HepG2 (cell line): ENCODE results near the gene NELFCD. TPM values are rescaled to one million over a fixed set of nuclear protein-coding genes. Genes with fewer than 3 reads are reported as not detected.

Experiments used
- DR1 ChIP-seq: sonication (generic); formaldehyde crosslinking; IDR thresholded peaks from 2 replicates; pipeline ENCODE4 v1.8.0; 2021; ENCODE audit warnings: mild to moderate bottlenecking, missing genetic modification reagents, inconsistent platforms
- ERF ChIP-seq: IDR thresholded peaks from 2 replicates; pipeline ENCODE4 v1.6.1; 2018; ENCODE audit warnings: missing biosample characterization, missing genetic modification reagents
- FOXP1 ChIP-seq, 2 experiments: fragments of 450-650 bp in 1 of 2; IDR thresholded peaks; 2 replicates each; pipeline ENCODE4 v1.6.1; 2017 to 2018; ENCODE audit warnings: antibody characterized with exemption in 1 of 2
- HNRNPH1 ChIP-seq: fragments of 200-400 bp; formaldehyde crosslinking; optimal IDR thresholded peaks from 2 replicates; pipeline ENCODE3; 2017; ENCODE audit warnings: mild to moderate bottlenecking, low read depth, low read length
- HOXA3 ChIP-seq: sonication (generic); formaldehyde crosslinking; IDR thresholded peaks from 2 replicates; pipeline ENCODE4 v1.5.0; 2020; ENCODE audit warnings: missing genetic modification reagents
- KAT2B ChIP-seq: fragments of 150-350 bp; IDR thresholded peaks from 2 replicates; pipeline ENCODE4 v1.6.1; 2014; ENCODE audit warnings: low read depth, low read length, borderline replicate concordance
- KDM5B ChIP-seq: sonication (generic); formaldehyde crosslinking; IDR thresholded peaks from 2 replicates; pipeline ENCODE4 v1.4.0; 2020; ENCODE audit warnings: missing genetic modification reagents, mild to moderate bottlenecking, borderline replicate concordance
- MTA1 ChIP-seq: sonication (generic); formaldehyde crosslinking; IDR thresholded peaks from 2 replicates; pipeline ENCODE4 v1.4.0; 2020; ENCODE audit warnings: missing genetic modification reagents, mild to moderate bottlenecking, borderline replicate concordance
- MTA3 ChIP-seq: sonication (generic); formaldehyde crosslinking; IDR thresholded peaks from 2 replicates; pipeline ENCODE4 v1.4.0; 2020; ENCODE audit warnings: missing genetic modification reagents
- NONO ChIP-seq, 2 experiments: fragments of 450-650 bp in 1 of 2; sonication (generic) in 1 of 2; formaldehyde crosslinking in 1 of 2; IDR thresholded peaks in 1 of 2; conservative IDR thresholded peaks in 1 of 2; 2 replicates each; pipeline versions ENCODE4 v1.6.1 to v1.8.0; 2017 to 2022; ENCODE audit warnings: mild to moderate bottlenecking in 1 of 2, missing genetic modification reagents in 1 of 2, moderate library complexity in 1 of 2
- NR2F2 ChIP-seq: IDR thresholded peaks from 2 replicates; pipeline ENCODE4 v1.6.1; 2012; ENCODE audit warnings: low read depth, inconsistent platforms, borderline replicate concordance
- PHB2 ChIP-seq: fragments of 450-650 bp; IDR thresholded peaks from 2 replicates; pipeline ENCODE4 v1.6.1; 2018; ENCODE audit not compliant: partially characterized antibody
- PHF8 ChIP-seq: sonication (generic); formaldehyde crosslinking; IDR thresholded peaks from 2 replicates; pipeline ENCODE4 v1.5.0; 2020; ENCODE audit warnings: missing genetic modification reagents
- SMYD3 ChIP-seq: sonication (generic); formaldehyde crosslinking; IDR thresholded peaks from 2 replicates; pipeline ENCODE4 v1.8.1; 2023; ENCODE audit warnings: mild to moderate bottlenecking, missing genetic modification reagents
- SYNCRIP ChIP-seq: fragments of 200-400 bp; formaldehyde crosslinking; IDR thresholded peaks from 2 replicates; pipeline ENCODE4 v1.6.1; 2018; ENCODE audit warnings: mild to moderate bottlenecking, low read depth, low read length; ENCODE audit not compliant: insufficient read depth
- TMF1 ChIP-seq: sonication (generic); formaldehyde crosslinking; IDR thresholded peaks from 2 replicates; pipeline ENCODE4 v1.8.1; 2022; ENCODE audit warnings: low read depth, missing genetic modification reagents
- ZFY ChIP-seq: sonication (generic); formaldehyde crosslinking; IDR thresholded peaks from 2 replicates; pipeline ENCODE4 v1.4.0; 2020; ENCODE audit warnings: missing genetic modification reagents
- ZNF33B ChIP-seq: sonication (generic); formaldehyde crosslinking; IDR thresholded peaks from 2 replicates; pipeline ENCODE4 v1.5.1; 2020; ENCODE audit warnings: mild to moderate bottlenecking, missing genetic modification reagents
- ZNF350 ChIP-seq: sonication (generic); formaldehyde crosslinking; IDR thresholded peaks from 2 replicates; pipeline ENCODE4 v1.4.0; 2020; ENCODE audit warnings: mild to moderate bottlenecking, low read depth, missing genetic modification reagents, borderline replicate concordance
- polyA plus RNA-seq, 8 experiments: library from polyadenylated mRNA; depleted of rRNA in 3 of 8; stranded (reverse) in 7 of 8; unstranded in 1 of 8; fragments of >200 nt; fragmentation: Illumina TruSeq in 4 of 8; extraction: Trizol in 4 of 8; gene quantifications; 2 replicates each; pipeline versions ENCODE4 v1.2.1 to v1.2.3, GENCODE V29; 2011 to 2016; ENCODE audit warnings: low read depth in 4 of 8, missing spikeins in 1 of 8, mixed read lengths in 1 of 8; ENCODE audit not compliant: insufficient read depth in 1 of 8
- total RNA-seq, 5 experiments: library from RNA; depleted of rRNA; stranded (reverse); fragments of >200 nt; fragmentation: Illumina TruSeq; extraction: Trizol; gene quantifications; 2 replicates each; pipeline ENCODE4 v1.2.3, GENCODE V29; 2016; ENCODE audit warnings: low read depth in 1 of 5
- TF ChIP-seq, protein P1 (sequence below), 2 experiments: sonication (generic) in 1 of 2; formaldehyde crosslinking in 1 of 2; IDR thresholded peaks; 2 replicates each; pipeline versions ENCODE4 v1.4.0 to v1.6.1; 2016 to 2020; ENCODE audit warnings: borderline replicate concordance in 1 of 2, low read depth in 1 of 2, mild to moderate bottlenecking in 1 of 2, missing genetic modification reagents in 1 of 2
- TF ChIP-seq, protein P2 (sequence below): sonication (generic); formaldehyde crosslinking; IDR thresholded peaks from 2 replicates; pipeline ENCODE4 v1.5.0; 2020; ENCODE audit warnings: missing genetic modification reagents
- TF ChIP-seq, protein P3 (sequence below): sonication (generic); formaldehyde crosslinking; conservative IDR thresholded peaks from 2 replicates; pipeline ENCODE4 v1.8.0; 2022; ENCODE audit warnings: missing genetic modification reagents
- TF ChIP-seq, protein P4 (sequence below): sonication (generic); formaldehyde crosslinking; IDR thresholded peaks from 2 replicates; pipeline ENCODE4 v1.4.0; 2020; ENCODE audit warnings: mild to moderate bottlenecking, missing genetic modification reagents

The NELFCD gene
- total and polyA plus RNA-seq, 2 of the 13 experiments (the other 11 are each of a cell fraction or from before 2014, with no cell fraction given), result 159 to 203 TPM

DNA sequence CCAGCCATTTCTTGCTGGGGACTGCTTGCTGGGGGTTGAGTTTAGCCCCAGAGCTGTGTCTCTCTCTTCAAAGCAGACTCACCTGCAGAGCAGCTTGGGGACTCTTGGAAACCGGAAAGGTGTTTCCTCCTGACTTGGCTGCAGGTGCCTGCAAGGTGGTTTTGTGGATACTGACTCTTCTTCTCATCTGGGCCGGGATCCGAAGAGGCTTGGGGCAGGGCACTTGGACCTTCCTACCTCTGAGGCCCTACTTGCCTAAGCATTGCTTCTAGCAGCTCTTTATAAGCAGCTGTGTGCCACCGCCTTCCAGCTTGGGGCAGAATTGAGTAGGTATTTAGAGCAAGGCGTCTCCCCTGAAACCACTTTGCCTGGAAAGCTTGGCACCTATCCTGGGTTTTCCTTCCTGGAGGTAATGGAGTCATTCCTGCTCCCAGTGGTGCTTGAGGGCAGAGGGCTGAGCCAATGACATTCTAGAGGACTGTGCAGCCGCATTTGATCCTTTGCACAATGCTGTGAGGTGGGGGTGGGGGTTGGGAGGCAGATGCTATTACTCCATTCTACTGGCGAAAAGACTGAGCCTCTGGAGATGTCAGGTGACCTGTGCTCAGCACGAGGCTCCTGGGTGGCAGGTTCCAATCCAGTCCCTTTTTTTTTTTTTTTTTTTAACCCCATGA, 29.4 kb downstream of the NELFCD start (continued):
- TF ChIP-seq, protein P1, sequence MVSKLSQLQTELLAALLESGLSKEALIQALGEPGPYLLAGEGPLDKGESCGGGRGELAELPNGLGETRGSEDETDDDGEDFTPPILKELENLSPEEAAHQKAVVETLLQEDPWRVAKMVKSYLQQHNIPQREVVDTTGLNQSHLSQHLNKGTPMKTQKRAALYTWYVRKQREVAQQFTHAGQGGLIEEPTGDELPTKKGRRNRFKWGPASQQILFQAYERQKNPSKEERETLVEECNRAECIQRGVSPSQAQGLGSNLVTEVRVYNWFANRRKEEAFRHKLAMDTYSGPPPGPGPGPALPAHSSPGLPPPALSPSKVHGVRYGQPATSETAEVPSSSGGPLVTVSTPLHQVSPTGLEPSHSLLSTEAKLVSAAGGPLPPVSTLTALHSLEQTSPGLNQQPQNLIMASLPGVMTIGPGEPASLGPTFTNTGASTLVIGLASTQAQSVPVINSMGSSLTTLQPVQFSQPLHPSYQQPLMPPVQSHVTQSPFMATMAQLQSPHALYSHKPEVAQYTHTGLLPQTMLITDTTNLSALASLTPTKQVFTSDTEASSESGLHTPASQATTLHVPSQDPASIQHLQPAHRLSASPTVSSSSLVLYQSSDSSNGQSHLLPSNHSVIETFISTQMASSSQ (IDR thresholded peaks at IDR 0.05; ENCODE audit: low read depth), result no peak
- TF ChIP-seq, protein P1 (CRISPR knock-in tag; IDR thresholded peaks at IDR 0.05; ENCODE audit: borderline replicate concordance), result no peak
- TF ChIP-seq MTA1 (CRISPR knock-in tag), result 0 out of 2 replicates have a peak, but pooled peaks have one; percentile 5
- no peak for TF ChIP-seq NONO (IDR thresholded peaks at IDR 0.05)
- TF ChIP-seq NONO (CRISPR knock-in tag; conservative IDR thresholded peaks at IDR 0.05), result 0 out of 2 replicates have a peak, but pooled peaks have one; percentile 49
- no peak; the same call in 1 of the 2 replicates for TF ChIP-seq HOXA3 (CRISPR knock-in tag)
- TF ChIP-seq, protein P2, sequence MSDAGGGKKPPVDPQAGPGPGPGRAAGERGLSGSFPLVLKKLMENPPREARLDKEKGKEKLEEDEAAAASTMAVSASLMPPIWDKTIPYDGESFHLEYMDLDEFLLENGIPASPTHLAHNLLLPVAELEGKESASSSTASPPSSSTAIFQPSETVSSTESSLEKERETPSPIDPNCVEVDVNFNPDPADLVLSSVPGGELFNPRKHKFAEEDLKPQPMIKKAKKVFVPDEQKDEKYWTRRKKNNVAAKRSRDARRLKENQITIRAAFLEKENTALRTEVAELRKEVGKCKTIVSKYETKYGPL (CRISPR knock-in tag), result no peak
- 0 out of 2 replicates have a peak, but pooled peaks have one; percentile 21 for TF ChIP-seq PHF8 (CRISPR knock-in tag)
- TF ChIP-seq HNRNPH1, result no peak
- no peak for TF ChIP-seq ZNF33B (CRISPR knock-in tag)
- 0 out of 2 replicates have a peak, but pooled peaks have one; percentile 11 for TF ChIP-seq ERF (CRISPR knock-in tag)
- no peak for TF ChIP-seq DR1
- TF ChIP-seq, protein P3, sequence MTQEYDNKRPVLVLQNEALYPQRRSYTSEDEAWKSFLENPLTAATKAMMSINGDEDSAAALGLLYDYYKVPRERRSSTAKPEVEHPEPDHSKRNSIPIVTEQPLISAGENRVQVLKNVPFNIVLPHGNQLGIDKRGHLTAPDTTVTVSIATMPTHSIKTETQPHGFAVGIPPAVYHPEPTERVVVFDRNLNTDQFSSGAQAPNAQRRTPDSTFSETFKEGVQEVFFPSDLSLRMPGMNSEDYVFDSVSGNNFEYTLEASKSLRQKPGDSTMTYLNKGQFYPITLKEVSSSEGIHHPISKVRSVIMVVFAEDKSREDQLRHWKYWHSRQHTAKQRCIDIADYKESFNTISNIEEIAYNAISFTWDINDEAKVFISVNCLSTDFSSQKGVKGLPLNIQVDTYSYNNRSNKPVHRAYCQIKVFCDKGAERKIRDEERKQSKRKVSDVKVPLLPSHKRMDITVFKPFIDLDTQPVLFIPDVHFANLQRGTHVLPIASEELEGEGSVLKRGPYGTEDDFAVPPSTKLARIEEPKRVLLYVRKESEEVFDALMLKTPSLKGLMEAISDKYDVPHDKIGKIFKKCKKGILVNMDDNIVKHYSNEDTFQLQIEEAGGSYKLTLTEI, result no peak
- TF ChIP-seq FOXP1 (IDR thresholded peaks at IDR 0.05), result no peak
- no peak for TF ChIP-seq FOXP1 (CRISPR knock-in tag; IDR thresholded peaks at IDR 0.05)
- TF ChIP-seq, protein P4, sequence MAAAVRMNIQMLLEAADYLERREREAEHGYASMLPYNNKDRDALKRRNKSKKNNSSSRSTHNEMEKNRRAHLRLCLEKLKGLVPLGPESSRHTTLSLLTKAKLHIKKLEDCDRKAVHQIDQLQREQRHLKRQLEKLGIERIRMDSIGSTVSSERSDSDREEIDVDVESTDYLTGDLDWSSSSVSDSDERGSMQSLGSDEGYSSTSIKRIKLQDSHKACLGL (CRISPR knock-in tag), result no peak
- TF ChIP-seq ZNF350 (CRISPR knock-in tag), result 0 out of 2 replicates have a peak, but pooled peaks have one; percentile 12
- no peak for TF ChIP-seq KDM5B (CRISPR knock-in tag)
- TF ChIP-seq SMYD3 (CRISPR knock-in tag), result peak; percentile 45; the same call in 1 of the 2 replicates
- TF ChIP-seq ZFY, result no peak; the same call in 1 of the 2 replicates
- TF ChIP-seq MTA3 (CRISPR knock-in tag), result no peak
- no peak for TF ChIP-seq SYNCRIP
- TF ChIP-seq KAT2B, result no peak
- no peak for TF ChIP-seq PHB2
- no peak for TF ChIP-seq TMF1 (CRISPR knock-in tag)
- TF ChIP-seq NR2F2, result no peak
